ENCODE measurements around the gene CALR. TPM values are rescaled to one million over a fixed set of nuclear protein-coding genes. Genes with fewer than 3 reads are reported as not detected.
A peak's percentile ranks its signal among the peaks of the same experiment; 100 is the strongest.

CALR gene
- polyA plus RNA-seq, 2 of the 4 experiments (the other 2 are of a cell fraction): 419 to 494 TPM

- TF ChIP-seq FOSL2 (IDR thresholded peaks at IDR 0.05): no peak
- peak; percentile 71 for TF ChIP-seq FOSL2 (CRISPR knock-in tag; IDR thresholded peaks at IDR 0.05)
- no peak for TF ChIP-seq ZC3H11A (IDR thresholded peaks at IDR 0.05)
- TF ChIP-seq RARB (CRISPR knock-in tag; IDR thresholded peaks at IDR 0.05): 0 out of 2 replicates have a peak, but pooled peaks have one; percentile 13
- TF ChIP-seq HOXB13 (CRISPR knock-in tag; IDR thresholded peaks at IDR 0.05; ENCODE audit: low read depth): no peak
- no peak for TF ChIP-seq SREBF2 (IDR thresholded peaks at IDR 0.05)
- TF ChIP-seq ATOH8 (CRISPR knock-in tag; IDR thresholded peaks at IDR 0.05; ENCODE audit: low read depth): no peak
- TF ChIP-seq ZFP36 (IDR thresholded peaks at IDR 0.05; ENCODE audit: borderline replicate concordance, partially characterized antibody): no peak
- no peak for TF ChIP-seq CHD4 (IDR thresholded peaks at IDR 0.05; ENCODE audit: borderline replicate concordance)
- no peak for TF ChIP-seq KDM1A (IDR thresholded peaks at IDR 0.05; ENCODE audit: low read depth)
- TF ChIP-seq REST (IDR thresholded peaks at IDR 0.05): no peak
- TF ChIP-seq CTCF (IDR thresholded peaks at IDR 0.05): no peak
- TF ChIP-seq KDM5A (IDR thresholded peaks at IDR 0.05): no peak
- TF ChIP-seq EHF (CRISPR knock-in tag; IDR thresholded peaks at IDR 0.05): no peak
- TF ChIP-seq GATA3 (IDR thresholded peaks at IDR 0.05; ENCODE audit: borderline replicate concordance): no peak
- no peak for TF ChIP-seq HDAC2 (IDR thresholded peaks at IDR 0.05)
- no peak for TF ChIP-seq FOXS1 (CRISPR knock-in tag; IDR thresholded peaks at IDR 0.05)
- TF ChIP-seq HES2 (IDR thresholded peaks at IDR 0.05): no peak
- no peak for TF ChIP-seq PHF8 (IDR thresholded peaks at IDR 0.05; ENCODE audit: borderline replicate concordance, low read depth)
- peak; percentile 91 for TF ChIP-seq MYC (IDR thresholded peaks at IDR 0.05; ENCODE audit: borderline replicate concordance, low read length)
- peak; percentile 95 for TF ChIP-seq TFCP2L1 (CRISPR knock-in tag; IDR thresholded peaks at IDR 0.05)
- no peak for TF ChIP-seq ESRRA (IDR thresholded peaks at IDR 0.05; ENCODE audit: borderline replicate concordance, low read length)
Observed at GRCh38 chr19:12945479-12946091, 7.2 kb downstream of the CALR start, which contains the start of gene RAD23A (continued).
